Esophagus muscularis mucosa (tissue), 4 donors: ENCODE results near the gene BATF2.

Experiments used
- CTCF ChIP-seq, 3 experiments: fragments of 200-600 bp in 2 of 3; fragments of 450-650 bp in 1 of 3; sonication (generic) in 2 of 3; IDR thresholded peaks; one replicate each; pipeline ENCODE4 v1.5.1; 2017 to 2019; ENCODE audit warnings: antibody characterized with exemption in 3 of 3, mild to moderate bottlenecking in 2 of 3, moderate library complexity in 1 of 3
- EP300 ChIP-seq: sonication (generic); formaldehyde crosslinking; IDR thresholded peaks from one replicate; pipeline ENCODE4 v1.6.1; 2017; ENCODE audit warnings: antibody characterized with exemption
- POLR2A ChIP-seq: fragments of 450-650 bp; IDR thresholded peaks from one replicate; pipeline ENCODE4 v1.6.1; 2017; ENCODE audit warnings: antibody characterized with exemption, moderate library complexity, mild to moderate bottlenecking, low read depth

GRCh38 chr11:65032216-65032615 is 35.4 kb upstream of the BATF2 start:
- TF ChIP-seq CTCF (IDR thresholded peaks at IDR 0.05) (no peak), POLR2A (no peak), EP300 (no peak)
